K562 (cell line): ENCODE data around the gene VWF. TPM values are rescaled to one million over a fixed set of nuclear protein-coding genes. Genes with fewer than 3 reads are reported as not detected.
"Not testable (repeated sequence)": the region's sequence is repeated elsewhere in the genome, so short reads cannot be mapped to it uniquely, and the experiment has no call there.

Experiments used
- ATAC-seq: fragments of 200-7000 bp; cut with Tn5 transposase; 3 replicates; pipeline ENCODE4 v1.9.1; 2020; ENCODE audit warnings: moderate library complexity
- BruUV-seq: library from RNA; stranded (reverse); fragments of 400-500 nt; replicated peaks from 2 replicates; lab custom pipeline; 2021; lab: Mats Ljungman, UMichigan
- CTCF ChIA-PET: fragments of 300-600 bp; formaldehyde crosslinking; extraction: SDS; loops from one replicate; lab custom pipeline; 2021; ENCODE audit warnings: low intra/inter-chr PET ratio; lab: Yijun Ruan, JAX
- POLR2A ChIA-PET: fragments of 300-600, 350-650 bp; sonication (Branson Sonifier 250); formaldehyde crosslinking; extraction: SDS; loops from one replicate; lab custom pipeline; 2021; ENCODE audit warnings: antibody characterized with exemption, inconsistent platforms; lab: Yijun Ruan, JAX
- DNase-seq, 4 experiments: peaks; one replicate each; pipeline versions ENCODE4 v3.0.0 to v3.0.0-alpha.2; 2011 to 2018; ENCODE audit warnings: low spot score in 3 of 4, mixed read lengths in 3 of 4; ENCODE audit errors: extremely low read depth in 1 of 4
- FAIRE-seq: peaks from 2 replicates; lab custom pipeline; 2011; peaks lifted over from hg19 to GRCh38; lab: Jason Lieb, UNC
- H2AFZ ChIP-seq: 2 replicates; pipeline ENCODE4 v1.6.0; 2011; ENCODE audit warnings: low read depth, low read length, control low read depth, inconsistent platforms
- H3K27ac ChIP-seq: fragments of 200-600 bp; 3 replicates; pipeline ENCODE4 v1.8.0; 2011; ENCODE audit warnings: low read depth, mild to moderate bottlenecking, control low read depth, inconsistent platforms, low read length, moderate library complexity, mixed read lengths; ENCODE audit errors: extremely low read depth
- H3K27me3 ChIP-seq, 2 experiments: fragments of 300-600 bp in 1 of 2; 2 replicates in 1 of 2; 3 replicates in 1 of 2; pipeline versions ENCODE4 v1.6.0 to v1.8.0; 2011; ENCODE audit warnings: inconsistent platforms in 2 of 2, low read length in 2 of 2, mild to moderate bottlenecking in 1 of 2, mixed read lengths in 1 of 2, moderate library complexity in 1 of 2; ENCODE audit not compliant: control insufficient read depth in 2 of 2, insufficient read depth in 2 of 2
- H3K36me3 ChIP-seq: fragments of 300-600 bp; 3 replicates; pipeline ENCODE4 v1.8.0; 2011; ENCODE audit warnings: mild to moderate bottlenecking, low read length, inconsistent platforms; ENCODE audit not compliant: control insufficient read depth, insufficient read depth
- H3K4me1 ChIP-seq, 2 experiments: fragments of 200-600 bp in 1 of 2; replicated peaks in 1 of 2; 2 replicates in 1 of 2; 3 replicates in 1 of 2; pipeline versions ENCODE4 v1.5.1 to v1.8.0; 2011; ENCODE audit warnings: inconsistent platforms in 2 of 2, low read length in 2 of 2, mild to moderate bottlenecking in 1 of 2, mixed read lengths in 1 of 2, moderate library complexity in 1 of 2; ENCODE audit not compliant: control insufficient read depth in 2 of 2, insufficient read depth in 2 of 2
- H3K4me2 ChIP-seq: 2 replicates; pipeline ENCODE4 v1.6.1; 2011; ENCODE audit warnings: low read length, control low read depth, inconsistent platforms, mixed read lengths; ENCODE audit not compliant: insufficient read depth
- H3K4me3 ChIP-seq: fragments of 200-600 bp; sonication (generic), shearing (Covaris generic); 2 replicates; pipeline ENCODE4 v1.5.1; 2016; ENCODE audit warnings: control low read depth, inconsistent platforms
- H3K79me2 ChIP-seq: fragments of 200-600 bp; 3 replicates; pipeline ENCODE4 v1.8.0; 2011; ENCODE audit warnings: low read length, inconsistent platforms; ENCODE audit not compliant: control insufficient read depth, insufficient read depth
- H3K9ac ChIP-seq, 2 experiments: 2 replicates each; pipeline versions ENCODE4 v1.6.0 to v1.6.1; 2011; ENCODE audit warnings: low read depth in 2 of 2, low read length in 2 of 2, control low read depth in 1 of 2, inconsistent platforms in 1 of 2, mild to moderate bottlenecking in 1 of 2, mixed read lengths in 1 of 2; ENCODE audit not compliant: insufficient read depth in 1 of 2
- H3K9me1 ChIP-seq: one replicate; pipeline ENCODE4 v1.6.0; 2011; ENCODE audit warnings: inconsistent platforms, mild to moderate bottlenecking, low read length, moderate library complexity; ENCODE audit not compliant: control insufficient read depth, insufficient read depth
- H3K9me3 ChIP-seq: replicated peaks from 2 replicates; pipeline ENCODE4 v1.5.1; 2011; ENCODE audit warnings: low read depth, low read length, inconsistent platforms; ENCODE audit not compliant: control insufficient read depth, insufficient read depth
- H4K20me1 ChIP-seq: replicated peaks from 2 replicates; pipeline ENCODE4 v1.6.1; 2011; ENCODE audit warnings: low read length, inconsistent platforms, mixed read lengths; ENCODE audit not compliant: control insufficient read depth, insufficient read depth
- SUPT5H ChIP-seq: fragments of 450-650 bp; IDR thresholded peaks from 2 replicates; pipeline ENCODE4 v1.6.1; 2016
- ZBTB33 ChIP-seq: sonication (generic); formaldehyde crosslinking; IDR thresholded peaks from 2 replicates; pipeline ENCODE4 v1.8.1; 2023; ENCODE audit warnings: mild to moderate bottlenecking, missing genetic modification reagents
- WGBS: fragments of 100-300 bp; shearing (Covaris generic); methylation state at CpG from one replicate; pipeline ENCODE4 v1.1.6; 2016; ENCODE audit warnings: low coverage, mixed read lengths; ENCODE audit not compliant: insufficient coverage; ENCODE audit errors: missing lambda C conversion rate; 5-methylcytosine and 5-hydroxymethylcytosine counted together
- in situ Hi-C: fragments of 300-500 bp; cut with MboI; formaldehyde crosslinking; loops from 4 replicates; pipeline ENCODE4 v1.15.0; 2018; ENCODE audit warnings: inconsistent platforms, mixed read lengths
- intact Hi-C: fragments of 100-400 bp; cut with micrococcal nuclease; formaldehyde crosslinking; loops from 2 replicates; pipeline ENCODE4 v1.14.2; 2022
- polyA plus RNA-seq, 8 experiments: library from polyadenylated mRNA; depleted of rRNA in 4 of 8; stranded (reverse) in 5 of 8; unstranded in 3 of 8; fragments of >200 nt; fragmentation: Nextera tagmentation in 2 of 8; fragmentation: Illumina TruSeq in 1 of 8; extraction: Ambion mirVana in 2 of 8; extraction: Trizol in 1 of 8; gene quantifications; 2 replicates each; pipeline versions ENCODE4 v1.2.1 to v1.2.3, GENCODE V29; 2011 to 2014; ENCODE audit warnings: inconsistent platforms in 1 of 8, missing spikeins in 1 of 8
- total RNA-seq, 7 experiments: library from RNA; depleted of rRNA in 6 of 7; stranded (reverse); fragments of >200 nt in 6 of 7; fragmentation: Illumina TruSeq in 2 of 7; extraction: Trizol in 2 of 7; gene quantifications; 2 replicates each; pipeline versions ENCODE4 v1.2.1 to v1.2.3, GENCODE V29; 2011 to 2021; ENCODE audit warnings: low replicate concordance in 1 of 7

The VWF gene
- total and polyA plus RNA-seq, 9 of the 15 experiments (the other 6 are each of a cell fraction or from before 2014, with no cell fraction given), result 0.53 TPM; not detected in 8

- TF ChIP-seq SUPT5H, result peak; percentile 53; the same call in 1 of the 2 replicates
Observed at GRCh38 chr12:6142368-6143302, 18.2 kb upstream of the VWF start (continued).

- H3K27ac ChIP-seq, H3K36me3 ChIP-seq, CTCF ChIA-PET, H3K4me2 ChIP-seq, FAIRE-seq, H3K79me2 ChIP-seq, H3K4me3 ChIP-seq, H3K9me1 ChIP-seq, H3K4me1 ChIP-seq, H3K9me3 ChIP-seq, ATAC-seq, DNase-seq, BruUV-seq, H3K27me3 ChIP-seq, H3K9ac ChIP-seq, H2AFZ ChIP-seq, in situ Hi-C loops, intact Hi-C loops, H4K20me1 ChIP-seq: not testable (repeated sequence)
- POLR2A ChIA-PET, result interaction anchor here (1.0 kb wide), 1 partner anchor 26 kb away, joined by 3 read pairs; no protein-coding TSS in a partner anchor
- WGBS, result 14% methylated on average over 2 of the region's 16 CpGs
- TF ChIP-seq ZBTB33 (CRISPR knock-in tag), result 0 out of 2 replicates have a peak, but pooled peaks have one; percentile 31
Observed at GRCh38 chr12:6141731-6142367, 17.4 kb upstream of the VWF start.
